AG09309 (cell line): ENCODE data around the gene OR8S1.
"Not testable (repeated sequence)": the region's sequence is repeated elsewhere in the genome, so short reads cannot be mapped to it uniquely, and the experiment has no call there.

Source experiments
- DNase-seq: peaks from one replicate; pipeline ENCODE4 v3.0.0-alpha.2; 2010; ENCODE audit warnings: low read depth
- H3K4me3 ChIP-seq: 2 replicates; pipeline ENCODE4 v1.5.1; 2011; ENCODE audit warnings: mild to moderate bottlenecking, low read depth, low read length, moderate library complexity; ENCODE audit not compliant: control insufficient read depth
- TF ChIP-seq, protein P1 (sequence below): IDR thresholded peaks from 2 replicates; pipeline ENCODE4 v1.5.1; 2011; ENCODE audit warnings: mild to moderate bottlenecking, low read depth, low read length, inconsistent platforms; ENCODE audit not compliant: insufficient read depth, control insufficient read depth; ENCODE audit errors: missing control alignments

Gene OR8S1

DNA sequence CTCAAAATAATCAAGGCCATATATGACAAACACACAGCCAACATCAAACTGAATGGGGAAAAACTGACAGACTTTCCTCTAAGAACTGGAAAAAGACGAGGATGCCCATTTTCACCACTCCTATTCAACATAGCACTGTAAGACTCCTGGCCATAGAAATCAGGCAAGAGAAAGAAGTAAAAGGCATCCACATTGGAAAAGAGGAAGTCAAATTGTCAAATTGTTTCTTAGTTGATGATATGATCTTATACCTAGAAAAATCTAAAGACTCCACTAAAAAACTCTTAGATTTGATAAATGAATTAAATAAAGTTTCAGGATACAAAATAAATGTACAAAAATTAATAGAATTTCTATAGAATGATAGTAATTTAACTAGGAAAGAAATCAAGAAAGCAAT lies 11.2 kb downstream of the OR8S1 start:
- TF ChIP-seq, protein P1, sequence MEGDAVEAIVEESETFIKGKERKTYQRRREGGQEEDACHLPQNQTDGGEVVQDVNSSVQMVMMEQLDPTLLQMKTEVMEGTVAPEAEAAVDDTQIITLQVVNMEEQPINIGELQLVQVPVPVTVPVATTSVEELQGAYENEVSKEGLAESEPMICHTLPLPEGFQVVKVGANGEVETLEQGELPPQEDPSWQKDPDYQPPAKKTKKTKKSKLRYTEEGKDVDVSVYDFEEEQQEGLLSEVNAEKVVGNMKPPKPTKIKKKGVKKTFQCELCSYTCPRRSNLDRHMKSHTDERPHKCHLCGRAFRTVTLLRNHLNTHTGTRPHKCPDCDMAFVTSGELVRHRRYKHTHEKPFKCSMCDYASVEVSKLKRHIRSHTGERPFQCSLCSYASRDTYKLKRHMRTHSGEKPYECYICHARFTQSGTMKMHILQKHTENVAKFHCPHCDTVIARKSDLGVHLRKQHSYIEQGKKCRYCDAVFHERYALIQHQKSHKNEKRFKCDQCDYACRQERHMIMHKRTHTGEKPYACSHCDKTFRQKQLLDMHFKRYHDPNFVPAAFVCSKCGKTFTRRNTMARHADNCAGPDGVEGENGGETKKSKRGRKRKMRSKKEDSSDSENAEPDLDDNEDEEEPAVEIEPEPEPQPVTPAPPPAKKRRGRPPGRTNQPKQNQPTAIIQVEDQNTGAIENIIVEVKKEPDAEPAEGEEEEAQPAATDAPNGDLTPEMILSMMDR, result no peak
- no peak for DNase-seq
- no peak overlapping the region for H3K4me3 ChIP-seq

DNA sequence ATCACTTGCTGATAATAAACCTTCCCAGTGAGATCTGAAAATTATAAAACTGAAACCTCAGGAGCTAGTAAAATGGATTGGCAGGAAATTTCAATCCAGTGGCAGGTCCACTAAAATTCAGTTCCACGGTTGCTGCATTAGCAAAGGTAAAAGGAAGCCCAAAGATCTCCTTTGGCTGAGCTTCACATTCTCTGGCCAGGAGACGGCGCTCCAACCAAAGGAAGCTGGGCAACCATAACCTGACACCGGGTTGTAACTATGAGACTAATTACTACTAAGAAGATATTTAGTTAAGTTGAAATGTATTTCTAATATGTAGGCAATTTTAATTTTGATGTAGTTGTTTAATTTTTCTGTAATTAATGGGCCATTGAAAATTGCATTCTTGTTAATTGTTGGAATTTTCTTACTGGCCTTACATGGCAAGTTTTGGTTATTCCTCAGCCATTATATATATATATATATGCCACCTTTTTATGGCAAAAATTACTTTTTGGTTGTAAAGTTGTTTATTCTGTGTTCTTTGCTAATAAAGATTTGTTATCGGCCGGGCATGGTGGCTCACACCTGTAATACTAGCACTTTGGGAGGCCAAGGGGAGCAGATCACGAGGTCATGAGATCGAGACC lies 17.0 kb downstream of the OR8S1 start:
- no peak for DNase-seq
- H3K4me3 ChIP-seq, result no peak overlapping the region
- TF ChIP-seq, protein P1, result peak; percentile 89

DNA sequence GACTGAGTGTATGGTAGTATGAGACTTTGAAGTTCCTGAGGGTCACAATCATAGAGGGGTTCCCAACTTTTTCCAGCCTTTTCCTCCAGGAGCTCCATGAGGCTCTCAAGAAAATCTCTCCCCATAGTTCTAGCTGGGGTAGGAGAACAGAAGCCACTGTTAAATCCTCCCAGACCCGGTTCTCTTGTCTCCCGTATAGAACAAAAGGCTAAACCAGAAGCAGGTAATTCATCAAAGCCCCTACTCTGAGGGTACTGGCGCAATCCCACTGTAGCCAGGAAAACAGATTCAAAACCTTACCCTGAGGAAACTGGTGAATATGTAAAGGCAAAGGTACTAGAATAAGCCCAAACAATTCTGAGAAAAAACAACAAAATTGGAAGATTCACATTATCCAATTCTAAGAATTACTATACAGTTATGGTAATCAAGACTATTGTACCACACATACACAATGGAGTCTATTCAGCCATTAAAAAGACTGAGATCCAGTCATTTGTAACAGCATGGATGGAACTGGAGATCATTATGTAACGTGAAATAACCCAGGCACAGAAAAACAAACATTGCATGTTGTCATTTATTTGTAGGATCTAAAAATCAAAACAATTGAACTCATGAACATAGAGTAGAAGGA lies 20.5 kb downstream of the OR8S1 start:
- no peak overlapping the region for H3K4me3 ChIP-seq
- DNase-seq, result no peak
- TF ChIP-seq, protein P1, result no peak

DNA sequence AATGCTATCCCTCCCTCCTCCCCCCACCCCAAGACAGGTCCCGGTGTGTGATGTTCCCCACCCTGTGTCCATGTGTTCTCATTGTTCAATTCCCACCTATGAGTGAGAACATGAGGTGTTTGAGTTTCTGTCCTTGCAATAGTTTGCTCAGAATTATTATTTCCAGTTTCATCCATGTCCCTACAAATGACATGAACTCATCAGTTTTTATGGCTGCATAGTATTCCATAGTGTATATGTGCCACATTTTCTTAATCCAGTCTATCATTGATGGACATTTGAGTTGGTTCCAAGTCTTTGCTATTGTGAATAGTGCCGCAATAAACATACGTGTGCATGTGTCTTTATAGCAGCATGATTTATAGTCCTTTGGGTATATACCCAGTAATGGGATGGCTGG lies 21.6 kb downstream of the OR8S1 start:
- DNase-seq, H3K4me3 ChIP-seq: not testable (repeated sequence)

DNA sequence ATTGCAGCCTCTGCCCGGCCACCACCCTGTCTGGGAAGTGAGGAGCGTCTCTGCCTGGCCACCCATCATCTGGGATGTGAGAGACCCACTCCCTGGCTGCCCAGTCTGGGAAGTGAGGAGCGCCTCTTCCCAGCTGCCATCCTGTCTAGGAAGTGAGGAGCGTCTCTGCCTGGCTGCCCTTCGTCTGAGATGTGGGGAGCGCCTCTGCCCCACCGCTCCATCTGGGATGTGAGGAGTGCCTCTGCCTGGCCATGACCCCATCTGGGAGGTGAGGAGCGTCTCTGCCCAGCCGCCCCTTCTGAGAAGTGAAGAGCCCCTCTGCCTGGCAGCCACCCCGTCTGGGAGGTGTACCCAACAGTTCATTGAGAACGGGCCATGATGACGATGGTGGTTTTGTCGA lies 26.2 kb downstream of the OR8S1 start:
- DNase-seq, result not testable (repeated sequence)

DNA sequence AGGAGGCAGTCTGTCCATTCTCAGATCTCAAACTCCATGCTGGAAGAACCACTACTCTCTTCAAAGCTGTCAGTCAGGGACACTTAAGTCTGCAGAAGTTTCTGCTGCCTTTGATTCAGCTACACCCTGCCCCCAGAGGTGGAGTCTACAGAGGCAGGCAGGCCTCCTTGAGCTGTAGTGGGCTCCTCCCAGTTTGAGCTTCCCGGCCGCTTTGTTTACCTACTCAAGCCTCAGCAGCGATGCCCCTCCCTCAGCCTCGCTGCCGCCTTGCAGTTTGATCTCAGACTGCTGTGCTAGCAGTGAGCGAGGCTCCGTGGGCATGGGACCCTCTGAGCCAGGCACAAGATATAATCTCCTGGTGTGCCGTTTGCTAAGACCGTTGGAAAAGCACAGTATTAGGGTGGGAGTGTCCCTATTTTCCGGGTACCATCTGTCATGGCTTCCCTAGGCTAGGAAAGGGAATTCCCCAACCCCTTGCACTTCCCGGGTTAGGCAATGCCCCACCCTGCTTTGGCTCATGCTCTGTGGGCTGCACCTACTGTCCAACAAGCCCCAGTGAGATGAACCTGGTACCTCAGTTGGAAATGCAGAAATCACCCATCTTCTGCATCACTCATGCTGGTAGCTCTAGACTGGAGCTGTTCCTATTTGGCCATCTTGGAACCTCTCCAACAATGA lies 28.4 kb downstream of the OR8S1 start:
- H3K4me3 ChIP-seq, DNase-seq: not testable (repeated sequence)

More for the DNA sequence above, 26.2 kb downstream of the OR8S1 start:
- not testable (repeated sequence) for H3K4me3 ChIP-seq

DNA sequence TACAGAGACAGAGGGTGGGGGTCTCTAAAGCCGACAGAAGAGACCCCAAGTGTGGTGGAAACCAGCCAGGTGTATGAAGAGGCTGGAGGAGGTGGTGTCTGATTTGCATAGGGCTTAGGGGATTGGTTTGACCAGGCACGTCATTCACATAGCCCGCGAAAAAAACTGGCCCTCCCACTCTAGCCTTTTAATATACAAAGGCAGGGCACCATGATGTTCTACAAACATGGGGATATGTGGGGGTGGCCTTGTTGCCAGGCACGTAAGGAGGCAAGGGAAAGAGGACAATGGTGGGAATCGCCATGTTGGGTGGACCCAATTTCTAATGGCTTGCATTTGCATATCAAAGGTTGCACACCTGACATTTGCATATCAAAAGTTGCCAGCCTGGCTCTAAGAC lies 31.2 kb downstream of the OR8S1 start:
- DNase-seq, result no peak
- TF ChIP-seq, protein P1, result no peak
- no peak overlapping the region for H3K4me3 ChIP-seq

DNA sequence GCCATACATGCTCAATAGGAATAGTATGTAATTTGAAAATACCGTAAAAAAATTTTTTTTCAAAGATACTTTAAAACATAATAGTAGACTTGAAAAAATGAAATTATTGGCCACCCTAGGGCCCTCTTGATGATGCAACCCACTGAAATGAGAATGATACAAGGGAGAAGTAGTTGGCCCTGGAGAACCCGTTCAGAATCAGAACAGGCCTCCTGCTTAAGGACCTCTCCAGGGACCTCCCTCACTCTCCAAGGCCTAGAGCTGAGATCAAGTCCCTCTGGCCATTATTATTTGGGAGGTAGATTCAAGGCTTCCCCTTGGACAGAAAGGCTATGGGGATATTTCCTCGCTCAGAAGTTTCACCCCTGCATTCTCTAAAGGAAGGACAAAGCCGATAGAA lies 32.5 kb downstream of the OR8S1 start:
- TF ChIP-seq, protein P1, result no peak
- H3K4me3 ChIP-seq, result no peak overlapping the region
- DNase-seq, result no peak
